Astrocyte of the cerebellum (primary cell): ENCODE results near the gene FAM107B.
A peak's percentile ranks its signal among the peaks of the same experiment; 100 is the strongest.

ENCODE experiments used
- DNase-seq: peaks from one replicate; pipeline ENCODE4 v3.0.0-alpha.2; 2011; ENCODE audit warnings: low read depth
- H3K4me3 ChIP-seq: 2 replicates; pipeline ENCODE4 v1.5.1; 2011; ENCODE audit warnings: mild to moderate bottlenecking, low read depth, low read length, moderate library complexity
- in situ Hi-C: cut with HindIII; loops from 2 replicates; pipeline ENCODE4 v1.10.0; 2017; ENCODE audit warnings: low sequenced_read_pairs
- TF ChIP-seq, protein P1 (sequence below): IDR thresholded peaks from 2 replicates; pipeline ENCODE4 v1.5.1; 2012; ENCODE audit warnings: low read length, low read depth, moderate library complexity, mild to moderate bottlenecking; ENCODE audit errors: missing control alignments

Gene FAM107B

DNA sequence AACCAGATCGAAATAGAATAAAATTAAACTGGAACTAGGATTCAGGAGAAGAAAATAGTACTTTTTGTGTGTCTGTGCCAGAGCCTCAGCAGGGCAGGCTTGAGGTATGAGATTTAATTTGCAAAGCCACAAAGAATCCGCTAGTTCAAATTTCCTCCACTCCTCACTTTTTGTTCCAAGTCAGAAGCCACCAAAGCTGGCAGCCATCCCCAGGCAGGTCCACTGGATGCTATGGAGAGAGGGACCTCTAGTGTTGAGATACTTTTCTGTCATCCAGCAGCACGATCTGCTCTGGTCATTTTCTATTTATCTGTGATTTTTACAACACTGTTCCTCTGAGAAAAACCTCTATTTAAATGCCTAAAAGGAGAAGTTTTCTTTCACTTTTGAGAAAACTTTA lies 296.1 kb downstream of the FAM107B start:
- DNase-seq = peak; percentile 98
- TF ChIP-seq, protein P1, sequence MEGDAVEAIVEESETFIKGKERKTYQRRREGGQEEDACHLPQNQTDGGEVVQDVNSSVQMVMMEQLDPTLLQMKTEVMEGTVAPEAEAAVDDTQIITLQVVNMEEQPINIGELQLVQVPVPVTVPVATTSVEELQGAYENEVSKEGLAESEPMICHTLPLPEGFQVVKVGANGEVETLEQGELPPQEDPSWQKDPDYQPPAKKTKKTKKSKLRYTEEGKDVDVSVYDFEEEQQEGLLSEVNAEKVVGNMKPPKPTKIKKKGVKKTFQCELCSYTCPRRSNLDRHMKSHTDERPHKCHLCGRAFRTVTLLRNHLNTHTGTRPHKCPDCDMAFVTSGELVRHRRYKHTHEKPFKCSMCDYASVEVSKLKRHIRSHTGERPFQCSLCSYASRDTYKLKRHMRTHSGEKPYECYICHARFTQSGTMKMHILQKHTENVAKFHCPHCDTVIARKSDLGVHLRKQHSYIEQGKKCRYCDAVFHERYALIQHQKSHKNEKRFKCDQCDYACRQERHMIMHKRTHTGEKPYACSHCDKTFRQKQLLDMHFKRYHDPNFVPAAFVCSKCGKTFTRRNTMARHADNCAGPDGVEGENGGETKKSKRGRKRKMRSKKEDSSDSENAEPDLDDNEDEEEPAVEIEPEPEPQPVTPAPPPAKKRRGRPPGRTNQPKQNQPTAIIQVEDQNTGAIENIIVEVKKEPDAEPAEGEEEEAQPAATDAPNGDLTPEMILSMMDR = peak; percentile 78
- in situ Hi-C loops = no loop called here
- no peak overlapping the region for H3K4me3 ChIP-seq

DNA sequence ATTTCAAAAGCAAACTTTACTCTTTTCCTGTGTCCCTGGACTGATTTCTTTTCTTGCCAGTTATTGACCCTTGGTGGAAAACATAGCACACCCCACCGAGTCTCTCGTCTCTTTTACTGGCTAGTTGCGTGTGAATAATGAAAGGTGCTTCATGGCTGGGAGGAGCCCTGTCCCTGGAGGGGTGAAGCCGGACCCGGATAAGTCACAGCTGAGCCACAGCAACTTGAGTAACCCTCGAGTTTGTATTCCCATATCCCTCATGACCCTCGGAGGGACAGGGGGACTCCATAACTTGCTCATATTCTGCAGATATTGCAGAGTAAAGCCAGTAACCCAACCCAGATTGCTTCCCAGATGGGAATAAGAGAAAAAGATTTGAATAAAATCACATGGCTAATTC lies 296.5 kb downstream of the FAM107B start:
- TF ChIP-seq, protein P1 = no peak
- in situ Hi-C loops = no loop called here
- no peak overlapping the region for H3K4me3 ChIP-seq
- no peak for DNase-seq

DNA sequence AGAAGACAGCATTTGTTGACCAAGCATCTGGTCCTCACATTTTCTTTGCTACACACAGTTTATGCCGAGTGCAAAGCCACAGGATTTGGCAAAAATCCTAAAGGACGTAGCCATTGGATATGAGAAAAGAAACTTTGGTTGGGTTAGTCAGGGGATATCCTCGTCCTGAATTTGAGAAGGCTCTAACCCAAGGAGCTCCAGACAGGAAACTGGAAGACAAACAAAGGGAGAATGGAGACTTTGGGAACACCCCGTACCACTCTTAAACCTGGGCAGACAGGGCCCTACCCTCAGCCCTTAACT lies 297.3 kb downstream of the FAM107B start:
- in situ Hi-C loops = no loop called here
- DNase-seq = peak; percentile 91
- H3K4me3 ChIP-seq = no peak overlapping the region
- TF ChIP-seq, protein P1 = no peak

DNA sequence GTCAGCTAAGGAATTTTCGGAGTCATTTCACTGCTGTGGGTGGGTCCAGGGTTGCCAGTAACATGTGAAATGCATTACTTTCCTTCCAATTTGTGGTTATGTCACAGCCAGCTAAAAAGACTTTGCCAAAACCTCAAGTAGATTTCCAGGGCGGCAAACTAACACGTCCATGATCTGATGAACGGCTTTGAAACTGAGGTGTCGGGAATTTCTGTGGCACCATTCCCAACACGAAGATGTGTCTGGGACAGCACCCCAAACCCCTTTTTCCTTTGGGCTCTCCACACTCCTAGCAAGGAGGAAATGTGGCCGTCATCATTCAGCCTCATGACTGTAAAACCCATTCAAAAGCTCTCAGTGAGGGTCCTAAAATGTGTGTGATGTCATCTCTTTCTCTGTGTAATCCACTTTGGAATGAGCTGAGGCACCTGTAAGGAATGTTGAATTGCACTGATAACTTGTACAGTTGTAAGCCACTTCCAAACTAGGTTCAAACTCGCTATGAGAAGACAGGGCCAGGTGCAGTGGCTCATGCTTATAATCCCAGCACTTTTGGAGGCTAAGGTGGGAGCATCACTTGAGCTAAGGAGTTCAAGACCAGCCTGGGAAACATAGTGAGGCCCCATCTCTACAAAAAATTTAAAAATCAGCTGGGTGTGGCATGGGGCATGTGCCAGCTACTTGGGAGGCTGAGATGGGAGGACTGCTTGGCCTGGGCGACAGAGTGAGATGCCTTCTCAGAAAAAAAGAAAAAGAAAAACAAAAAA lies 297.9 kb downstream of the FAM107B start:
- DNase-seq = peak; percentile 96
- TF ChIP-seq, protein P1 = no peak
- in situ Hi-C loops = no loop called here
- no peak overlapping the region for H3K4me3 ChIP-seq

DNA sequence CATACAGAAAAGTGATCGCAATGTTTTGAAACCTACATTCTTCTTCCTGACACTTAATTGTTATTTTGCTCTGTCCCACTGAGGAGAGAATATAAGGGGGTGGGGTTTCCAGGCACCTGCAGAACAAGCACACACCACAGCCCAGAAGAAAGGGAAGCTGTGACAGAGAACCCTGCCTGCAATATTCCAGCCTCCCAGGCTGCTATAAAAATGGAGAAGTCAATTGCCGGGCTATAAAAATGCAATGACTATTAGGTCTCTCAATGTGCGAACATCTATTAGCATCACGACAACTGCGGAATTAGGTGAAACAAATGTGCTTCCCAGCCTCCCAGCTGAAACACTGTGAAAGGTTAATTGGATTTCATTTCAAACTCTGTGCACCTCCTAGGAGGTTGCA lies 298.7 kb downstream of the FAM107B start:
- no peak for DNase-seq
- in situ Hi-C loops = no loop called here
- H3K4me3 ChIP-seq = no peak overlapping the region
- TF ChIP-seq, protein P1 = no peak

DNA sequence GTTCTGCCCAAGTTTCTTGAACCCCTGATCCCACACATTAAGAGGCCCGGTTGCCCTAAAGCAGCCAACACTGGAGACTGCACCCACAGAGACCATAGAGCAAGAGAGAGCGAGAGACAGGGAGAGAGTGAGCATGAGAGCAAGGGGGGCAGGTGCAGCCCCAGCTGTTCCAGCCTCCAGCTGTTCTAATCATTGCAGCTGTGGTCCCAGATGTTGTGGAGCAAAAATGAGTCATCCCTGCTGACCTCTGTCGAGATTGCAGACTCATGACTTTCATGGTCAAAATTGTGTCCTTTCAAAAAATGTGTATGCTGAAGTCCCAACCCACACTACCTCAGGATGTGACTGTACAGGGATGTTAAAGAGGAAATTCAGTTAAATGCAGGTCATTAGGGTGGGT lies 300.0 kb downstream of the FAM107B start:
- H3K4me3 ChIP-seq = no peak overlapping the region
- no peak for DNase-seq
- in situ Hi-C loops = no loop called here
- TF ChIP-seq, protein P1 = no peak

DNA sequence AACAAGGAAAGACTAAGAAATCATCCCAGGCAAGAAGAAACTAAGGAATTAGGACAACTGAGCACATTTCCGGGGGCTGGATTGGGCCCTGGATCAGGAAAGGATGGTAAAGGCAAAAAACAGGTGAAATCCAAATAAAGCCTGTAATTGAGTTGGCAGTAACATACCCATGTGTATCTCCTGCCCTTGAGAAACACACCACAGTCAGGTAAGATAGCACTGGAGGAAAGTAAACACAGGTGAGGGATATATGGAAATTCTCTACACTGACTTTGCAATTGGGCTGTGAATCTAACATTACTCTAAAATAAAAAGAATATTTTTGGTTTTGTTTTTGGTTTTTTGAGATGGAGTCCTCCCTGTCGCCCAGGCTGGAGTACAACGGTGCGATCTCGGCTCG lies 303.8 kb downstream of the FAM107B start:
- DNase-seq = no peak
- in situ Hi-C loops = no loop called here
- TF ChIP-seq, protein P1 = no peak
- H3K4me3 ChIP-seq = no peak overlapping the region
